Stimulated activated CD8-positive, alpha-beta memory T cell treated with anti-CD3 and anti-CD28 coated beads, Interleukin-12 subunit alpha, Interleukin-12 subunit beta, amount 100 ng/mL, for 4 hours (primary cell): ENCODE results near the gene PLPPR2.
A peak's percentile ranks its signal among the peaks of the same experiment; 100 is the strongest.
"Not testable (repeated sequence)": the region's sequence is repeated elsewhere in the genome, so short reads cannot be mapped to it uniquely, and the experiment has no call there.

Experiments used
- DNase-seq: peaks from one replicate; pipeline ENCODE4 v3.0.0-alpha.2; 2020; ENCODE audit warnings: low read depth

PLPPR2 gene

DNA sequence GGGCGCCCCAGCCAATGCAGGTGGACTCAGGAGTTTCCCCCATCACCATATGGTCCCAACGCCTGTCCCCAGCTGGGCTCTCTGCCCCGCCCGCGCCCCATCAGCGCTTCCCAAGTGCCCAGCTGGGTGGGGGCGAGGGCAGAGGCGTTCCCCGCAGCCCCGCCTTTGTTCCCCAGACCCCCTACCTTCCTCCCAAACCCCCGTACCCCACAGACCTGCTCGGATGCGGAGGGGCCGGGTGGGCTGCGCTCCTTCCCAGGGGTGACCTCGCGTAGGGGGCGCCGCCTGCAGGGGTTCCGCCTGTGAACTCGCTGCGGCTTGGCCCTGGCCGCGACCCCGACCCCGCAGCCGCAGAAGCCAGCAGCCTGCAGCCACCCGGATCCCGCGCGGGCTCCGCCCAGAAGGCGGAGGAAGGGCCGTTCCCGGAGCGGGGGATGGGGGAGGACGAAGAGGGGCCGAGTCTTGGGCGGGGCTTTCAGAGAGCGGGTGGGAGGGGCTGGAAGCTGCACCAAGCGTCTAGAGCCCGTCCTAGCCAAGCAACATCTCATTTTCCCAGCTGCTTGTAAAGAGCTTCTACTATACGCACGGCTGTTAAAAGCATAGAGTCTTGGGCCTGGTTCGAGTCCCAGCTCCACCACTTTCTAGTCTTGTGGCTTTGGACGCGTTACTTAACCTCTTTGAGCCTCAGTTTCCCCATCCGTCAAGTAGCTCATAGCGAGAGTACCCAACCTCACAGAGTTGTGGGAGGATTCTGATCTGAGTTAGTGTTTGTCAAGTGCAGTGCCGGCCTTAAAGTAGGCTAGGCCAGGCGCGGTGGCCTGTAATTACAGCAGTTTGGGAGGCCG lies 15.8 kb upstream of the PLPPR2 start, which contains the start of gene RAB3D:
Gene RAB3D (minus strand): TSS at position 404 of the 845 bp plus-strand sequence. CDS start 2,258 bp downstream, outside the sequence.
- peak; percentile 60 for DNase-seq

DNA sequence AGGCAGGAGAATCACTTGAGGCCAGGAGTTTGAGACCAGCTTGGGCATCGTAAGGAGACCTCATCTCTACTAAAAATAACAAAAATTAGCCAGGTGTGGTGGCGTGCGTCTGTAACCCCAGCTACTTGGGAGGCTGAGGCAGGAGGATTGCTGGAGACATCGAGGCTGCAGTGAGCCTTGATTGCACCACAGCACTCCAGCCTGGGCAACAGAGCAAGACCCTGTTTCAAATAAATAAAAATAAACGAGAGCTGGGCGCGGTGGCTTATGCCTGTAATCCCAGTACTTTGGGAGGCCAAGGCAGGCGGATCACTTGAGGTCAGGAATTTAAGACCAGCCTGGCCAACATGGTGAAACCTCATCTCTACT lies 15.1 kb upstream of the PLPPR2 start:
- DNase-seq: not testable (repeated sequence)

DNA sequence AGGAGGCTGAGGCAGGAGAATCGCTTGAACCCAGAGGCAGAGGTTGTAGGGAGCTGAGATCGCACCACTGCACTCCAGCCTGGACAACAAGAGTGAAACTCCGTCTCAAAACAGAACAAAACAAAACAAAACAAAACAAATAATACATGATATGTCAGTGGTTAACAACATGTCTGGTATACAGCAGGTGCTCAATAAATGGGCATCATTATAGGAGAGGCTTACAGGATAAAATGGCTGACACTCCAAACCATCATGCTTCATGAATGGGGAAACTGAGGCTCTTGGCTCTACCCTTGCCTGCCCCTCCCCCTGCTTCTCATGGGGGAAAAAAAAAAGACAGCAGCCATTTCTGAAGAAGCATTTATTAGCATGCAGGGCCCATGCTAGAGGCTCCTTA lies 12.8 kb upstream of the PLPPR2 start:
- DNase-seq: no peak

DNA sequence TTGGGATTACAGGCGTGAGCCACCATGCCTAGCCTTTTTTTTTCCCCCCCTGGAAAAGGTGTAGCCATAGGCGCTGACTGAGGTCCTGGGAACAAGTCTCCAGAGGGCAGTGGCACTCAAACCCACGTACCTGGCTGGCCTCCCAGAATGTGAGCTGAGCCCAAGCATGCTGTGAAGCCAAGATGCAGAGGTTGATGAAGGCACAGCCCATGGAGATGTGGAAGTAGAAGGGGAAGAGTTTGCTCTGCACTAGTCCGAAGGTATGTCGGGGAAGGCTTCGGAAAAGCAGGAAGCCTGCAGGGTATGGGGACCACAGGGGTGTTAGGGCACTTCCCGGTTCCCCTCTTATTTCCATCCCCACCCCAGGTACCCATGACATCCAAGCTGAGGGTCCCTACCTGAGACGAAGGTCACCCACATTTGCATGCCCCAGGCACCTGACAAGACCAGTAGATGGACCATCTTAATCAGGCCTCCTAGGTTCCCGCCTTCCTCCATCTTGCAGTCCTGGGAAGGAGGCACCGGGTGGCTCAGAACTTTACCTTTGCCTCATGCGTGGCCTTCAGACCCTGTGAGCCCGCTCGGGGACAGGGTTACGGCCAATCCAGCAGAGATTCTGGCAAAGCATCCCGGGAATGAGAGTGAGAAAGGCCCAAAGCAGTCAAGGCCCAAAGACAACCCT lies 10.0 kb upstream of the PLPPR2 start:
- DNase-seq: no peak

DNA sequence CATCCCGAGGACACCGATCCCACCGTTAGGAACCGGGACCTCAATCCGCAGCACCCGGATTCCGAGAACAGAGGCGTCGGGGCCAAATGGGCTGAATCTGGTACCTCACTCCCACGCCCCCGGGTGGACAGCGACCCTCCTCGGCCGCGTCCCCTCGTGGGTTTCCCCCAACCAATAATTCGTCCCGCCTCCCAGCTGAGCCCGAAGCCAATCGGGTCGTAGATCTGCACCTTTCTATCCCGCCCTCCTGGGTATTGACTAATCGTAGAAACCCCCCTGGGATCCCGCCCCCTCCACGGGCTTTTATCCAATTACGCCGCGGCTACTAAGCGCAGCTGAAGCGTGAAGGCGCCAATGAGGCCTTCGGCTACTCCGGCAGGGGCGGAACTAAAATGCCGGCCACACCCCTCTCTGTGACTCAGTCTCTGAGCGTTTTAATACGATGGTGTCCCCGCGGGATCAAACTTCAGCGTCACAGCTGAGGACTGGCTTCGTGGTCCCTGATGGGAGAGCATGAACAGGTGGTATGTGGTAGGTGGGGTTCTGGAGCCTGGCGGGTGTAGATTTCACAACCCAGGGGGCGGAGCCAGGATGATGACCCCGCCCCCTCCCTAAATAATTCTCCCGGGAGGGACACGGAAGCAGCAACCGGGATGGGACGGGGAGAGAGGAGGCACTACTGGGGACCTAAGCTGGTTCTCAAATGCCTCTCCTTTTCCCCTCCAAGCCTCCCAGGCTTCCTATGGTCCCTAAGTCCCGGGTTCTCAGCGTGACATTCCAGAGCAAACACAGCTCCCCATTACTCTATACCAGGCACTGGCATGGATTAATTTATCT lies 8.9 kb upstream of the PLPPR2 start, which contains the start of the genes CCDC159 and TMEM205:
Gene CCDC159 (plus strand): TSS at position 416 of the 837 bp plus-strand sequence. CDS start 88 bp downstream, at position 504.
Gene TMEM205 (minus strand): TSS at position 165 of the 837 bp plus-strand sequence. CDS start 649 bp downstream, outside the sequence.
- DNase-seq: peak; percentile 95

DNA sequence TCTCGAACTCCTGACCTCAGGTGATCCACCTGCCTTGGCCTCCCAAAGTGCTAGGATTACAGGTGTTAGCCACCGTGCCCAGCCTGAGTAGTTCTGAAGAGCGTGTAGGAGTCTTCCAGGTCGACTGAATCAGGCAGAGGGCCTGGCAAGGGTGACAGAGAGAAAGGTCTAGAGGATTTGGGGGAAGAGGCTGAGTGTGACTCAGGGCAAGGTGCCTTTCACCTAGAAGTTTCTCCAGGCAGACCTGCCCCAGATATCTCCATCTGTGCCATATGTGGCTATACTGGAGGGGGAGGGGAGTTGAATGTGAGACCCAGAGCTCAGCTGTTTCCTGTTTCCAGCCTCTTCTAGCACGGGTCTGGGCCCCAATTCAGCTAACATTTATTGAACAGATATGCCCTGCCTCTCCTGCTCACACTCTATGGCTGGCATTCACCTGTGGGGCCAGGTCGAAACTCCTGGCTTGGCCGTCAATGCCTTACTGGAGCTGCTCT lies 7.6 kb upstream of the PLPPR2 start:
- DNase-seq: no peak

DNA sequence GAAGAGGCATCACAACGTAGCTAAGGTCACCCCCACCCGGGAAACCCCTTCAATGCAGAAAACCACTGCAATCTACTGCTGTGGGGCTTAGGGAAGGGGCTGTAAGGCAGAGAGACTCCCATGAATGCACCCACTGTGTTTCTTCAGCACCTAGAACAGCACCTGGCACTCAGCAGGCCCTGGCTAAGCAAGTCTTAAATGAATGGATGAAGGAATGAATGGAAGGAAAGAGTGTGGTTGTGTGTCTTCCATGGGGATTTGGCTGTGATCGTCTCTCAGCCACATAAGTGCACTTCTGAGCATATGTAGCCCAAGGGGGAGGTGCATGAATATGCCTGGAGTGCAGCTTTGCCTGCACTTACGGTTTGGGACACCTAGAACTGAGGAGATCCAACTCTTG lies 6.1 kb upstream of the PLPPR2 start:
- no peak for DNase-seq

DNA sequence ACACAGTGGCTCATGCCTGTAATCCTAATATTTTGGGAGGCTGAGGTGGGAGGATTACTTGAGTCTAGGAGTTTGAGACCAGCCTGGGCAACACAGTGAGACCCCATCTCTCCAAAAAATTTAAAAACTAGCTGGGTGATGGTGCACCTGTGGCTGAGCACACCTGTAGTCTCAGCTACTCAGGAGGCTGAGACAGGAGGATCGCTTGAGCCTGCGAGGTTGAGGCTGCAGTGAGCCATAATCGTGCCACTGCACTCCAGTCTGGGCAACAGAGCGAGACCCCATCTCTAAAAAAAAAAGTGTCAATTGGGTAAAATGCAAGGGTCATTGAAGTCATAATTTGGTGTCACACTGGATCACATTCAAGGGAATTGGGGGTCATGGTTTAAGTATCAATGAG lies 1.1 kb upstream of the PLPPR2 start:
- not testable (repeated sequence) for DNase-seq

DNA sequence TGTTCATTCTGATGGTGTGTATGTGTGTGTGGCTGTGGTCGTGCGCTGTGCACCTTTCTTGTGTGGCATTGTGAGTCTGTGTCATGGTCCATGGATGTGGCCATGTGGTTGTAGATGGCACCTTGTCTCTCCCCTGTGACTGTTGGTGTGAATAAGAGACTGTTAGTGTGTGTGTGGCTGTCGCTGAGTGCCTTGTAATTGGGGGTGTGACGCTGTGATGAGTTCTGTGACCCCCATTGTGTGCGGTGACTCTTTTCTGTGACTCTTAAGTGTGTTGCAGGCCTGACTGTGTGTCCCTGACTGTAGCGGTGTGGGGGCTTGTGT lies 804 bp downstream of the PLPPR2 start:
- DNase-seq: no peak

DNA sequence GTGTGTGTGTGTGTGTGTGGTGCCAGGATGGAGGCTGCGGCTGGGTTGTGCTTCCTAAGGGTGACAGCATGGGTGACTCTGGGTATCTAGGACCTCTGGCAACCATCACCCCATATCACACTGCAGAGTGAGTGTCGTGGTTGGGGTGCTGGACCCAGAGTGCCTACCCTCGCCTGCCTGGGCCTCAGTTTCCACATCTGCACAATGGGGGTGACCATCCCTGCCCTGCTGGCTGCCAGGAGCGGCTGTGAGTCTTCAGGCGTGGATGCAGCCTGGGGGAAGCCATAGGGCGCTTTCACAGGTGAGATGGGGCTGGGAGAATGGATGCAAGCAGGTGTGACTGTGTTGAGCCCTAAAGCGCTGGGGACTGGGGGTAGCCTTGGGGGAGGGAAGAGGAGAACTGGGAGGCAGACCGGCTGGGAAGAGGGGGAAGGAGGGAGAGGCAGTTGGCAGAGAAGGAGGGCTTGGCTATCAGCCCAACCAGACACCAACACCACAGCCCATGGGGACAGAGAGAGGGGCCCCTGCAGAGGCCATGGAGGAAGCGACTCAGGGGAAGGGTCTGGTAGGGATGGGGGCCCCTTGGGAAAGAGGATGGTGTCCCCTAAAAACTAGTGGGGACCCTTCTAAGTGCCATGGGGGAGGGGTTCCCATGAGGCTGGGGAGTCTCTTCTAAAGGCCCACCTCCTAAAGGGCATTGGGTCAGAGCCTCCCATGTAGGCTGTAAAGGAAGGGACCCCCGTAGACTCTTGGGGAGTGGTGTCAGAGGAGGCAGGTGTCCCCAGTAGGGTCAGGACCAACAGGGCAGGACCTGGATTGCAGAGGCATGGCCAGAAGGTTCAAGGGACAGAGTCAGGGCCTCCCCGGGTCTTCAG lies 1.7 kb downstream of the PLPPR2 start:
- DNase-seq: no peak

DNA sequence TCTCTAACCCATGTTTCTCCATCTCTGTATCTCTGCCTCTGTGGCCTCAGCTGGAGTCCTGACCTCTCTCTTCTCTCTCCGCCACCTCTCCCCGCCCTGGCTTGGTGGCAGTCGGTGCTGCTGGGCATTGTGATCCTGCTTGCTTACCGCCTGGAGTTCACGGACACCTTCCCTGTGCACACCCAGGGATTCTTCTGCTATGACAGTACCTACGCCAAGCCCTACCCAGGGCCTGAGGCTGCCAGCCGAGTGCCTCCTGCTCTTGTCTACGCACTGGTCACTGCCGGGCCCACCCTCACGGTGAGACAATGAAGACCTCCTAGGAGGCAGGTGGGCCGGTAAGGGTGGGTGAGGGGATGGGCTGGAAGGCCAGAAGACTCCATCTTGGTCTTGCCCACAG lies 4.2 kb downstream of the PLPPR2 start:
- DNase-seq: no peak

DNA sequence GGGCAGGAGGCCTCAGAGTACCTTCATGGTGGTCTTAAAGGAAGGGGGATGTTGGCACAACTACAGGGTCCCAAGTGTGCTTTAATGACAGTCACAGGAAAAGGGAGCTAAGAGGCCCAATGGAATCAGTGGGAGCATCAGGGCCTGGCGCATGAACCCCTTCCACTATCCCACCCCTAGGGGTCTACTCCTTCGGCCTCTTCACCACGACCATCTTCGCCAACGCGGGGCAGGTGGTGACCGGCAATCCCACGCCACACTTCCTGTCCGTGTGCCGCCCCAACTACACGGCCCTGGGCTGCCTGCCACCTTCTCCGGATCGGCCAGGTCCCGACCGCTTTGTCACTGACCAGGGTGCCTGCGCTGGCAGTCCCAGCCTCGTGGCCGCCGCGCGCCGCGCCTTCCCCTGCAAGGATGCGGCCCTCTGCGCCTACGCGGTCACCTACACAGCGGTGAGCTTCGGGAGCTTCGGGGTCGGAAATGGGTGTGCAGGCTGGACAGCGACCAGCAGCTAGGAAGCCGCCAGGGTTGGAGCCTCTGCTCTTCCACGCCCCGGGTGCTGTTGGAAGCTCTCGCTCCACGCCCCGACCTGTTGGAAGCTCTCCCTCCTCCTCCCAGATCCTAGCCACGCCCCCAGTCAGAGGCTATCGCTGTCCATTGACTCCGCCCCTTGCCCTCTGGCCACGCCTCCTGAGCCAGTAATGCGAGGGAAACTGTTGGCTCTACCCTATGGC lies 6.0 kb downstream of the PLPPR2 start:
- no peak for DNase-seq

DNA sequence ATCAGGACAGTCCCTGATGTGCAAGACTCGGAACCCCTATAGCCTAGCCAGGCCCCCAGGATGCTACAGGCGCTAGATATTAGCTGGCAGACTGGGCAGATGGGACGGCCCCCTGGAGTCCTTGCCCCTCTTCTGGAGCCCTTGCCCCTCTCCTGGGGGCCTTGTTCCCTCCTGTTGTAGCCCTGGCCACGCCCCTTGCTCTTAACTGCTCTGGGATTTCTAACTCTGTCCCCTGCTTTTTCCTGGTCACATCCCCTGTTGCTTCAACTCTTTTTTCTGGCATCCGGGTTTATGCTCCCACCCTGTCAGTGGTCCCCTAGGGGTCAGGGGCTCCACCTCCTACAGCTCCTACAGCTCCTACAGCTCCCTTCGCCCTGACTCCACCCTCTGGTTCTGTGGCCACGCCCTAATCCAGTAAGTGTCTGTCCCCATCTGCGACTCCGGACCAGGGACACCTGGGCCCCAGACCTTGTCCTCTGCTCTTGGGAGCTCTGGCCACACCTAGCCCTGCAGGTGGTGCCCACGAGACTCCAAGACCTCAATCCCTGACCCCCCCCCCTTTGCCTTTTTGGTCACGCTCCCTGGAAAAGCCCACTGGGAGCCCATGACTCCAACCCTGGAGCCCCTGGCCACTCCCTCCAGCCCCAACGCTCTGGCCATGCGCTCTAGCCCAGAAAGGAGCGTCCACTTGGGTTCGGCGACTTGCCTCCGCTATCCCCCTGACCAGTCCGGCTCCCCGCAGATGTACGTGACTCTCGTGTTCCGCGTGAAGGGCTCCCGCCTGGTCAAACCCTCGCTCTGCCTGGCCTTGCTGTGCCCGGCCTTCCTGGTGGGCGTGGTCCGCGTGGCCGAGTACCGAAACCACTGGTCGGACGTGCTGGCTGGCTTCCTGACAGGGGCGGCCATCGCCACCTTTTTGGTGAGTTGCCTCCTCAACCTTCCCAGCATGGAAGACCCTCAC lies 6.8 kb downstream of the PLPPR2 start:
- DNase-seq: no peak

DNA sequence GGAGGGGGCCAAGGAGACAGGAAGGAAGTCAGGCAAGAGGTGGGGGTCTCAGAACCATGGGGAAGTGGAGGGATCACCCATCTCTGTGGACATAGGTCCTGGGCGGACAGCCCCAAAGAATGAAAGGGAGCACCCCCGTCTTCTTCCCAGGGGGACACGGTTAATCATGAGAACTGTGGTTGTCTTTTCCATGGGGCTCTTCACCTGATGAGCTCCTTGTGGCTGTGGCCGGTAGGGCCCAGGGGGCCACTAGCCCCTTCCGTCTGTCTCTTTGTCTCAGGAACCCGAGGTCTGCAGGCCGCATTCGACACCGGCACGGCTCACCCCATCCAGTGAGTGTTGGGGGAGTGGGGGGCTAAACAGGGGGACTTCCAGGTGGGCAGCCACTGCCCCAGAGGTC lies 8.6 kb downstream of the PLPPR2 start:
- DNase-seq: no peak

DNA sequence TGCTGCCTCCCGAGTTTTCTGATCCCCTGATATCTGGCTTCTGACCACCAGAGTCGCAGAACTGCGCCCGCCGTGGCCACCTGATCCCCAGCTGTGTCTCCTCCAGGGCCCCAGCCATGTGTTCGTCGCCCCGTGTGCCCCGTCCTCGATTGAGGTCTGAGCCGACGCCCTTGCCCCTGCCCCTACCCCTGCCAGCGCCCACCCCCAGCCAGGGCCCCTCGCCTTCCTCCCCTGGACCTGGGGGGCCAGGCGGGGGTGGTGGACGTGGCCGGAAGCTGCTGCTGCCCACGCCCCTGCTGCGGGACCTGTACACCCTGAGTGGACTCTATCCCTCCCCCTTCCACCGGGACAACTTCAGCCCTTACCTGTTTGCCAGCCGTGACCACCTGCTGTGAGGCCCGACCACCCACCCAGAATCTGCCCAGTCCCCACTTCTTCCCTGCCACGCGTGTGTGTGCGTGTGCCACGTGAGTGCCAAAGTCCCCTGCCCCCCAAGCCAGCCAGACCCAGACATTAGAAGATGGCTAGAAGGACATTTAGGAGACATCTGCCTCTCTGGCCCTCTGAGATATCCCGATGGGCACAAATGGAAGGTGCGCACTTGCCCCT lies 9.2 kb downstream of the PLPPR2 start:
- DNase-seq: no peak

DNA sequence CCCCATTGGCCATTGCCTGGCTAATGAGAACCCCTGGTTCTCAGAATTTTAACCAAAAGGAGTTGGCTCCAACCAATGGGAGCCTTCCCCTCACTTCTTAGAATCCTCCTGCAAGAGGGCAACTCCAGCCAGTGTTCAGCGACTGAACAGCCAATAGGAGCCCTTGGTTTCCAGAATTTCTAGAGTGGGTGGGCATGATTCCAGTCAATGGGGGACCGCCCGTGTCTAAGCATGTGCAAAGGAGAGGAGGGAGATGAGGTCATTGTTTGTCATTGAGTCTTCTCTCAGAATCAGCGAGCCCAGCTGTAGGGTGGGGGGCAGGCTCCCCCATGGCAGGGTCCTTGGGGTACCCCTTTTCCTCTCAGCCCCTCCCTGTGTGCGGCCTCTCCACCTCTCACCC lies 9.7 kb downstream of the PLPPR2 start:
- DNase-seq: no peak

DNA sequence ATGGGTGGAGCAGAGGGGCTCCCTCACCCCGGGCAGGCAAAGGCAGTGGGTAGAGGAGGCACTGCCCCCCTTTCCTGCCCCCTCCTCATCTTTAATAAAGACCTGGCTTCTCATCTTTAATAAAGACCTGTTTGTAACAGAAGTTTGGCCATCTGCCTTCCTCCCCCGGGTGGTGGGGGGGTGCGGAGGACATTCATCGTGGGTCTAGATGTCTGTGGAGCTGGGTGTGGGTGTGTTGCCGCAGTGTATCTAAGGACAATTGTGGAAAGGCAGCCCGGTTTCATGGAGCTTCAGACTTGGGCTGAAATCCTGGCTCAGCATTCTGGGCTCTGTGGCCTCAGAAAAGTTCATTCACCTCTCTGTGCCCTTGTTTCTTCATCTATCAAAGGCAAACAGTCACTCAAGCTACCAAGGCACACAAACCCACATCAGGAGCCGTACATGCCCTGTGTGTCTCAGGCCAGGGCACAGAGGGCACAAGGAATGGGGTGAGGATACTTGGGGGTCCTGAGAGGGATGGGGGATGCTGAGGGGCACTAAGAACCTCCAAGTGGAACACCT lies 10.4 kb downstream of the PLPPR2 start:
- no peak for DNase-seq

DNA sequence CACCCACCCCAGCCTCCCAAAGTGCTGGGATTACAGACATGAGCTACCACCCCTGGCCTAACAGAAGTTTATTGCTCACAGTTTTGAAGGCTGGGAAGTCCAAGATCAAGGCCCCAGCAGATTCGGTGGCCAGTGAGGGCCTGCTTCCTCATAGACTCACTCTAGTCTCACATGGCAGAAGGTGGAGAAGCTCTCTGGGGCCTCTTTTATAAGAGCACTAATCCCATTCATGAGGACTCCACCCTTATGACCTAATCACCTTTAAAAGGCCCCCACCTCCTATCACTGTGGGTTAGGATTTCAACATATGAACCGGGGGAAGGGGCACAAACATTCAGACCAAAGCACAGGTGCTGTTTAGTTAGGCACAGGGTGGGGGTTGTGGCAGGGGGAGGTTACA lies 12.3 kb downstream of the PLPPR2 start:
- DNase-seq: no peak

DNA sequence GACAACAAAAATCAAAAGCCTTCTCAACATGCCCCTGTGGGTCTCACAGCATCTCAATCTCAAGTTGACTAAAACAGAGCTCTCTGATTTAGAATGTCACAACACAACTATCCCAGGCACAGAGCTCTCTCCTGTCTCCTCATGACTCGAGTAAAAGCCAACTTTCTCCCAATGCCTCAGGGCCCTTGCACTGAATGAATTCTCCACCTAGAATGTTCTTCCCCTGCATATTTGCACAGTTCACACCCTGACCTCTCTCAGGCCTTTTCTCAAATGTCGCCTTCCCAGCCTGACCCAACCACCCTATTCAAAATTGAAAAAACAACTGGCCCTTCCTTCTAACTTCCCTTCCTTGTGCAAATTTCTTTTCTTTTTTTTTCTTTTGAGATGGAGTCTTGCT lies 15.5 kb downstream of the PLPPR2 start:
- no peak for DNase-seq
